Ectodermal cell (in vitro differentiated cells): ENCODE measurements around the gene ASTL.

Source experiments
- H3K27ac ChIP-seq: 2 replicates; pipeline ENCODE4 v1.7.0; 2013; ENCODE audit warnings: mild to moderate bottlenecking, low read depth, low read length; ENCODE audit not compliant: insufficient read depth, poor library complexity, severe bottlenecking
- H3K27me3 ChIP-seq: 2 replicates; pipeline ENCODE4 v1.7.0; 2013; ENCODE audit warnings: mild to moderate bottlenecking, low read length; ENCODE audit not compliant: insufficient read depth, control insufficient read depth, poor library complexity, severe bottlenecking
- H3K36me3 ChIP-seq: one replicate; pipeline ENCODE4 v1.7.0; 2013; ENCODE audit warnings: low read length; ENCODE audit not compliant: control insufficient read depth, insufficient read depth
- H3K4me1 ChIP-seq: one replicate; pipeline ENCODE4 v1.7.0; 2013; ENCODE audit warnings: low read length; ENCODE audit not compliant: control insufficient read depth, insufficient read depth
- H3K4me3 ChIP-seq: 2 replicates; pipeline ENCODE4 v1.7.0; 2013; ENCODE audit warnings: low read depth, low read length, control low read depth; ENCODE audit not compliant: insufficient read depth
- H3K9me3 ChIP-seq: 2 replicates; pipeline ENCODE4 v1.7.0; 2013; ENCODE audit warnings: mild to moderate bottlenecking, low read length, moderate library complexity; ENCODE audit not compliant: control insufficient read depth
- WGBS, 2 experiments: methylation state at CpG; one replicate each; pipeline ENCODE4 v1.1.7; 2013; ENCODE audit warnings: missing lambda C conversion rate in 2 of 2; 5-methylcytosine and 5-hydroxymethylcytosine counted together

The ASTL gene

DNA sequence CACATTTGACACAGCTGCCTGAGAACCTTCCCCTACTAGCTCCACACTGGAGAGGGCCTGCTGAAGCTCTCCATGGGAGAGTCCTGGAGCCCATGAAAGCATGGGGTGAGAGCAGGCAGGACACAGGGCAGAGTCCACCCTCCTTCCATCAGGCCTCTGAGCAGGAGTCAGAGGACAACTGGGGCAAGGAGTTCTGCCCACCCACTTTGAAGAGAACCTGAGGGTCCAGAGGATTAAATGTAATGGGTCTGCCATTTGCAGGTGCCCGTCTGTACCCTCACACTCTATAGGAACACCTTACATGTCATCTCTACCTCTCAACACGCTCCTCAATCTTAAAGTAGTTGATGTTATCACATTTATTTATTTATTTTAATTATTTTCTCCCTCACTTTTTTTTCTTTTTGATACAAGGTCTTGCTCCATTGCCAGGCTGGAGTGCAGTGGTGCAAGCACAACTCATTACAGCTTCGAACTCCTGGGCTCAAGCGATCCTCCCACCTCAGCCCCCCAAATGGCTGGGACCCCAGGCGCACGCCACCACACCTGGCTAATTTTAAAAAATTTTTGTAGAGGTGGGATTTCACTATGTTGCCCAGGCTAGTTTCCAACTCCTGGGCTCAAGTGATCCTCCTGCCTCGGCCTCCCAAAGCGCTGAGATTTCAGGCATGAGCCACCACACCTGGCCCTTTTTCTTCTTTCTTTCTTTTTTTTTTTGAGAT, 32.1 kb downstream of the ASTL start:
- H3K36me3 ChIP-seq: no peaks in the 10 kb centered on the region
- H3K9me3 ChIP-seq: no peaks in the 10 kb centered on the region
- H3K4me1 ChIP-seq: peaks cover 26% of the 10 kb centered on the region
- no peaks in the 10 kb centered on the region for H3K27me3 ChIP-seq
- 94 to 95% methylated on average over 7 to 8 of the region's 8 CpGs for WGBS, 2 experiments
- H3K4me3 ChIP-seq: no peak overlapping the region
- H3K27ac ChIP-seq: no peak overlapping the region

DNA sequence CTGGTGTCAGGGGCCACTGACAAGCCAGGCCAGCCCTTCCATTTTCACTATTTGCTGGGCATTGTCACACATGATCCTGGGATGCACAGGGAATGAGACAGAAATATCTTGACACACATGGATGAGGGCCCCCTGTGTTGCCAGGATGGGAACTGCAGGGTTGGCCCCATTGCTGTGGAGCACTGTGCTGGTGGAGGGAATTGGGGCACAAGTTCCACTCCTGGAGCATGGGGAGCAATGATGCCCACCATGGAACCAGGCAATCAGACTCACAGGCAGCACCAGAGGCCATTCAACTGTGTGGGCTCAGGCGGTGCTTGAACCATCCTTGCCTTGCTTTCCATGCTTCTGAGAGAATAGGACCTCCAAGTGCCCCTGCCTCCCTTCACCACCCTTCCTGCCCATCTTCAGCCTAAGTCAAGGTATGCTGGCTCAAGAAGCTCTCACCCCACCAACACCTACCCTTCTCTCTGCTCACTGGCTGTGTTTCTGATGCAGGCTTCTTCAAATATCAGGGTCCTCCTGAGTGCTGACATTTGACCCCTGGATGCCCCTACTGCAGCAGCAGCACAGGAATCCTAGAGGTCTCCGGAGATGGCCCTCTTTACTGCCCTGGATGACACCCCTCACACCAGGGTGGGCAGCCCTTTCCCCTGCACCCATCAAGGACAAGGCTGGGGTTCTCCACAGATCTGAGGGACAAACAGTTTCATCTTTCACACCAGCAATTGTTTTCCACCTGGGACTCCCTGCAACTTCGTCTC, 33.0 kb downstream of the ASTL start:
- Histone ChIP-seq H3K36me3 (no peaks in the 10 kb centered on the region), H3K27ac (no peak overlapping the region), H3K4me3 (no peak overlapping the region), H3K27me3 (no peaks in the 10 kb centered on the region), H3K4me1 (peaks cover 26% of the 10 kb centered on the region), H3K9me3 (no peaks in the 10 kb centered on the region)
- 86 to 90% methylated on average over 3 of the region's 3 CpGs for WGBS, 2 experiments

DNA sequence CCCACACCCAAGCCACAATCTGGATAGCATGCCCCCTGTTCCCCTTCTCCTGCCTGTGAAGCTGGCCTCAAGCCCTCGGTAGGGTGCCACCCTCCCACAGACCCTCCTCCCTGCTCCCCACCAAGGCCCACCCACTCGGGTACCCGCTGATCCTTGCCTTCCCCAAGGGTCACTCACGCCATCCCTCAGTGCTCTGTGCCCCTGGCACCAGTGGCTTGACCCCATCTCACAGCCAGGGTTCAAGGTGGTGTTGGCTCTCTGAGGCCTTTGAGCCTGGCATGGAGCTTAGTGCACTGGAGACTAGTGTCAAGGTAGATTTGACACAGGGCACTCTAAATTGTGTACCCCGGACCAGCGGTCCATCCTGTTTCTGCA, 33.8 kb downstream of the ASTL start:
- Histone ChIP-seq H3K9me3 (no peaks in the 10 kb centered on the region), H3K27ac (no peak overlapping the region), H3K4me3 (no peak overlapping the region), H3K36me3 (no peaks in the 10 kb centered on the region), H3K27me3 (no peaks in the 10 kb centered on the region), H3K4me1 (peaks cover 24% of the 10 kb centered on the region)
- WGBS, 2 experiments: 90 to 94% methylated on average over 6 of the region's 6 CpGs

DNA sequence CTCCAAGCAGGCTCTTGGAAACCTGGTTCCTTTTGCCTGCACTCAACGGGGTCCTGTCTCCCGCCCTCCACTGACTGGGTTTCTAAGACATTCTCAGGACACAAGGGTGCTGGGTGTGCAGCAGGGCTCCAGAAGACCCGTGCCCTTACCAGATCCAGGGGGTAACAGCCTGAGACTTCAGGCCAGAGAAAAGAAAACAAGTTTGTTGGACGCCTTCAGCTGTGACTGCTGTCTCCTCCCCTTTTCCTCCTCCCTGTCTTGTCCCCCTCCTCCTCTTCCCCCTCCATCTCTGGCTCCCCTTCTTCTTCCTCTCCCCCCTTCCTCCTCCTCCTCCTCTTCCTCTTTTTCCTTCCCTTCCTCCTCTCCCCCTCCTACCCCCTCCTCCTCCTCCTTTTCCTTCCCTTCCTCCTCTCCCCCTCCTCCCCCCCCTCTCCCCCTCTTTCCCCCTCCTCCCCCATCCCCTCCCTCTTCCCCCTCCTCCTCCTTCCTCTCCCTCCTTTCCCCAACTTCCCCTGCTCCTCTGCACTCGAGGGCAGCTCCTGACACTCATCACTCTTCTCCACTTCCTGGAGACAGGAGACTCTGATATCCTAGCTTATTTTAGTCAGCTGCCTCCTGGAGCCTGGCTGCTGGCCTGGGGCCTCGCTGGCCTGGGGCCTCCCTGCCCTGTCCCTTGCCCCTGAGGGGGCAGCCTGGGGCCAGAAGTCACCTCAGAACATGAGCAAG, 34.4 kb downstream of the ASTL start:
- Histone ChIP-seq H3K4me1 (peaks cover 18% of the 10 kb centered on the region), H3K9me3 (no peaks in the 10 kb centered on the region), H3K27me3 (no peaks in the 10 kb centered on the region), H3K36me3 (no peaks in the 10 kb centered on the region), H3K4me3 (no peak overlapping the region), H3K27ac (no peak overlapping the region)
- WGBS, 2 experiments: 54 to 59% methylated on average over 6 of the region's 6 CpGs

DNA sequence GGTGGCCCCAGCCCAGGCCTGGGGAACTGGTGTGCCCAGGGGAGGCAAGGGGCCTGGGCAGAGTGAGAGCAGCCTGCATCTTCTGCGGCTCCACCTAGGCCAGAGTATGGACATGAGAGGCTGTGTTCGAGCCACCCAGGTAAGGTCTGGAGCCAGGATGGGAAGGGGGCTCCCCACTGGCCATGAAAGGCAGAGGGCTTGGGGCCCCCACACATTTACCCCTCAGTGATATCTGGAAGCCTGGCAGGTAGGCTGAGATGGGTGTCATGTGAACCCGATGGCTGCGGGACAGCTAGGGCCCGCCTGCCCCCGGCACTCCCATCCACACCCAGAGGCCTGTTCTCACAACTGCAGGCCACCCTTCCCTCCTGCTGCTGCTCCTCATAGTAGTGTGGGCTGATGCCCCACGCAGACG, 35.1 kb downstream of the ASTL start:
- Histone ChIP-seq H3K9me3 (no peaks in the 10 kb centered on the region), H3K27ac (no peak overlapping the region), H3K4me1 (peaks cover 11% of the 10 kb centered on the region), H3K4me3 (no peak overlapping the region), H3K36me3 (no peaks in the 10 kb centered on the region), H3K27me3 (no peaks in the 10 kb centered on the region)
- 88 to 89% methylated on average over 8 of the region's 8 CpGs for WGBS, 2 experiments

DNA sequence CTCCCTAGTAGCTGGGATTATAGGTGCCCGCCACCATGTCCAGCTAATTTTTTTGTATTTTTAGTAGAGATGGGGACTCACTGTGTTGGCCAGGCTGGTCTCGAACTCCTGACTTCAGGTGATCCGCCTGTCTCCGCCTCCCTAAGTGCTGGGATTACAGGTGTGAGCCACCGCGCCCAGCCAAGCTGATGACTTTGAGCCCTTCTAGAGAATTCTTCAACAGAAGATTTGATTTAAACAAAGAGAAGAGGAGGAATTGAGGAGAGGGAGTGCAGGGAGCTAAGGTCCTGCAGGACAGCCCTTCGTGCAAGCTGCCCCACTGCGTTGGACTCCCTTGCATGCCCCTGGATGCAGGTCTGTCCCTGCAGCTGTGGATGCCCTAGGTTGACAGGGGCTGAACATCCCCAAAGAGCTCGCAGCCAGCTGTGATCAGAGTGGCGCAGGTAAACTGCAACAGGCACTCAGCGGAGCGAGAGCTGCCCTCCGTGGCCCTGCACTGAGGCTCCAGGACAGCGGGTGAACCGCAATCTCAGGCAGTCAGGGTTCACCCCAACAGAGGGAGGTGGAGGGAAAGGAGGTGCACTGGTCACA, 35.6 kb downstream of the ASTL start:
- no peaks in the 10 kb centered on the region for H3K27me3 ChIP-seq
- H3K4me3 ChIP-seq: no peak overlapping the region
- peaks cover 6% of the 10 kb centered on the region for H3K4me1 ChIP-seq
- 92 to 95% methylated on average over 15 of the region's 15 CpGs for WGBS, 2 experiments
- H3K36me3 ChIP-seq: no peaks in the 10 kb centered on the region
- no peaks in the 10 kb centered on the region for H3K9me3 ChIP-seq
- no peak overlapping the region for H3K27ac ChIP-seq

DNA sequence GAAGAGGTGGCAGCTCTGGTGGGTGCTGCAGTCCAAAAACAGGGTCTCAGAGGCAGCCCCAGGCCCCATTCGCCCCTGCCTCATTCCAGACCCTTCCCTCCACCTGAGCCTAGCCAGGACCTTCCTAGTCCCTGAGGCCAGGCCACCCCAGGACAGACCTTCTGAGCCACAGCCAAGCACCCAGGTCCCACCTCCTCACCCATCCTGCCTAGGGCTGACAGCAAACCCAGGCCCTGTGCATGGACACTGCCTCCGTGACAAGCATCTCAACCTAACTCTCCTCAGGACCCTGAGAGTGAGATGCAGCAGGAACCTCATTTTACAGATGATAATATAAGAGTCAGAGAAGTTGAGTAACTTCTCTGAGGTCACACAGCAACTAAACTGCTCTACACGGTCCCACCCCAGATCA, 37.4 kb downstream of the ASTL start:
- WGBS, 2 experiments: 89% methylated on average over 3 of the region's 3 CpGs
- Histone ChIP-seq H3K27me3 (no peaks in the 10 kb centered on the region), H3K4me1 (peaks cover 5% of the 10 kb centered on the region), H3K27ac (no peak overlapping the region), H3K4me3 (no peak overlapping the region), H3K36me3 (no peaks in the 10 kb centered on the region), H3K9me3 (no peaks in the 10 kb centered on the region)

DNA sequence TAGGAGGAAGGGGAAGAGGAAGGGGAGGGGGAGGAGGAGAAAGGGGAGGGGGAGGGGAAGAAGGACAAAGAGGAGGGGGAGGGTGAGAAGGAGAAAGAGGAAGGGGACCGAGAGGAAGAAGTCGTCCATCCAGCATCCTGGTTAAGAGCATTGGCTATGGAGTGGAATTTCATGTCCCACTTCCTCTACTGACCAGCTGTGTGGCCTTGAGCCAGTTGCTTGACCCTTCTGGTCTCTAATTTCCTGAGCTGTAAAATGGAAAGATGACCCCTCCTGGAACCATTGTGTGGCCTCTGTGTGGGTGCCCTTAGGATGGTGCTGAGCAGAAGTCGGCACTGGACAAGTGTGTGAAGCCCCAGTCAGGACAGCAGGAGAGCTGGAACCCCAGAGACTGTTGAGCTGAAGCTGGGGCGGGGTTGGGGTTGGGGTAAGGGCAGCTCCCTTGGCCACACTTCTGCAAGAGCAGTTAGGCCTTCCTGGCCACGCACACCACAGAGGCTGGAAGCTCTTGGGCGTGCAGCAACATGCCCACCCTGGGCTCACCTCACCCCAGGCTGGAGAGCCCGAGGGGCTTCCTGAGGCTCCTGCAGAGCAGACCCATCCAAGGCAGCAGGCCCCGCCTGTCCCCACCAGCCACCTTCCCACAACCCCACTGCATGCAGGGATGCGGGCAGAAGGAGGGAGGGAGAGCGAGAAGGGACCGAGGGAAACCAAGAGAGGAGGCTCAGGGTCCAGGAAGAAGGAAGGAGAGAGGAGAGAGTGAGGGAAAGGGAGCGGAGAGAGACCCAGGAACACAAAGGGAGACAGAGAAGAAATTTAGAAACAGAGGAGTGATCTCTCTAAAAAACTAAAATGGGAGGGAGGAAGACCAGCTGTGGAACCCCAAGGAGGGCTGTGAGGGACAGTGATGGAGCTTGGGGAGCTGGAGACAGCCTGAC, 38.2 kb downstream of the ASTL start:
- WGBS, 2 experiments: 68 to 75% methylated on average over 11 to 12 of the region's 12 CpGs
- Histone ChIP-seq H3K4me1 (peaks cover 5% of the 10 kb centered on the region), H3K9me3 (no peaks in the 10 kb centered on the region), H3K4me3 (no peak overlapping the region), H3K36me3 (no peaks in the 10 kb centered on the region), H3K27ac (no peak overlapping the region), H3K27me3 (no peaks in the 10 kb centered on the region)

DNA sequence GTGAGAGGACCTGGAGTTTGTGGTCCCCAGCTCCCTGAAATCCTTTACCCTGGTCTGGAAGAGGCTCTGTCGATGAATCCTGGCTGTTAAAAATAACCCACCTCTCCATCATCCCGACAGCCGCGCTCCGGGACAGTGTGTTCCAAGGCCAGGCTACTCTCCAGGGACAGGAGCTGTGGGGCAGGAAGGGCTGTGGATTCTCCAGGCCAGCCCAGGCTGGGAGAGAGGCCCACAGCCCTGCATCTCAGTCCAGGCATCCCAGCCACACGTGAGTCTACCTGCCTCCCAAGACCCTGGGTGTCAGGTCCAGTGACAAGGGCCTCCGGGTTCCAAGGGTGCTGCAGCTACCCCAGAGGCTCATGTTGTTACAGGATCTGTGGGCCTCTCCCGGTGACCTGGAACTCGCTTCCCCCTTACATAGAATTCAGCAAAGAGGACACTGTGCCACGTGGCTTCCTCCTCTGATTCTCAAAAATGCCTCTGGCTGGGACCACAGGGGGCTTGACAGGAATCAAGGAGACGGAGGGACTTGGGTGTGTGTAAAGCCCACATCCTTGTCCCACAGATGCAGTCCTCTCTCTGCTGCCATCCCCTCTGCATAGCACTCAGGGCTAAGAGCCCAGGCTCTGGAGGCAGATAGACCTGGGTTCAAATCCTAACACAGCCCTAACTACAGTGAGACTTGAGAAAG, 39.3 kb downstream of the ASTL start:
- Histone ChIP-seq H3K9me3 (no peaks in the 10 kb centered on the region), H3K4me3 (no peak overlapping the region), H3K4me1 (peaks cover 5% of the 10 kb centered on the region), H3K27me3 (no peaks in the 10 kb centered on the region), H3K36me3 (no peaks in the 10 kb centered on the region), H3K27ac (no peak overlapping the region)
- 83 to 86% methylated on average over 11 of the region's 11 CpGs for WGBS, 2 experiments
